ENCODE results near the gene ZNF304.

The ZNF304 gene

DNA sequence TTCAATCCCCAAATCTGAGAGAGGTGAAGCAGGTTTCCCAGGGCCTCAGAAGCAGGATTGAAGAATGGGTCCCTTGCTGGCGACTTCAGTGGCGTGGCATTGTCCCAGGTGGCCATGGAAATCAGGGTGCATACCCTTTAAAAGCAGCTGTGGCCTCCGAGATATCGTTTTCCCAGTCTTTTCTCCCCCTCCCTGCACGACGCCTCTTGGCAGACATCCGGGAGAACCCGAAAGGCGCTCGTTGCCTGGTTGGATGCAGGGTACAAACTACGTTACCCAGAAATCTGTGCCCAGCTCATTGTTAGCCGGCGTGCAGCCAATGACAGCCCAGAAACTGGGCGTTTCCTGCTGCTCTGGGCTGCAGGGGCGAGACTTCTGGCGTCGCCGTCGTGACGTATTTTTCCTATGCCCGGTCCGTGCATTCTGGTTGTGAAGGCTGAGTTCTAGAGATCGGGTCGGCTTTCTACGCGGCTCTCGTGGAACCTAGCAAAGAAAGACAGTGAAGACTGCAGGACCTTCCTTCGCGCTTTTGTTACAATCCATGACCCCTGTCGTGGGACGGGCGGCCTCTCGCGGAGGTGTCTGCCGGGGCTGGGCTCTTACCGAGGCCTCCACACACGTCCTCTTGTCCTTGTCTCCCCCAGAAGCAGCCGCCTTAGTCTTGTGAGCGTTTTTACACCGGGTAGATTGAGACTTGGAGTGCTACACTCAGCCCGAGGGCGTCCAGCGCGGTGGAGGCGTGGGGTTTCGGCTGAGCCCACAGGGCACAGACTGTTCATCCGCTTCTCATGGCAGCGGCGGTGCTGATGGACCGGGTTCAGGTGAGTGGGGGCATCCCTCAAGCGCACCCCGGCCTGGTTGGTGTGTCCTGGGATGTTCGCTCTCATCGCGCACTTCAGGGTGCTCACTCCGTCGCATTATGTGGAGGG, at the start of gene ZNF304:
ZNF304 (plus strand) TSS at position 395 of the 929 bp plus-strand sequence; CDS start at position 789, 394 bp downstream.
- no peak for TF ChIP-seq SUZ12 (IDR thresholded peaks at IDR 0.05; ENCODE audit: extremely low read depth, insufficient read depth, insufficient read length)
- TF ChIP-seq YY1 (IDR thresholded peaks at IDR 0.05; ENCODE audit: insufficient read depth, insufficient read length) = no peak
- TF ChIP-seq ZNF274 (IDR thresholded peaks at IDR 0.05; ENCODE audit: low read depth, low read length) = no peak
- H3K4me1 ChIP-seq (ENCODE audit: insufficient read depth, insufficient read length) = no peaks in the 10 kb centered on the region
- H3K4me3 ChIP-seq (ENCODE audit: insufficient read length, low read depth) = peak within 1 kb of the TSS; percentile 98
- peaks cover 39% of the 10 kb centered on the region for H3K36me3 ChIP-seq (ENCODE audit: insufficient read depth, insufficient read length, low read length)
- peak within 1 kb of the TSS; percentile 96 for H3K9ac ChIP-seq (ENCODE audit: insufficient read length, low read depth)
- peak; percentile 86 for DNase-seq (ENCODE audit: low read depth, low spot score)
- no peaks in the 10 kb centered on the region for H3K9me3 ChIP-seq (ENCODE audit: insufficient read depth, low read length)
- no peaks in the 10 kb centered on the region for H3K27me3 ChIP-seq (ENCODE audit: insufficient read depth, insufficient read length)

DNA sequence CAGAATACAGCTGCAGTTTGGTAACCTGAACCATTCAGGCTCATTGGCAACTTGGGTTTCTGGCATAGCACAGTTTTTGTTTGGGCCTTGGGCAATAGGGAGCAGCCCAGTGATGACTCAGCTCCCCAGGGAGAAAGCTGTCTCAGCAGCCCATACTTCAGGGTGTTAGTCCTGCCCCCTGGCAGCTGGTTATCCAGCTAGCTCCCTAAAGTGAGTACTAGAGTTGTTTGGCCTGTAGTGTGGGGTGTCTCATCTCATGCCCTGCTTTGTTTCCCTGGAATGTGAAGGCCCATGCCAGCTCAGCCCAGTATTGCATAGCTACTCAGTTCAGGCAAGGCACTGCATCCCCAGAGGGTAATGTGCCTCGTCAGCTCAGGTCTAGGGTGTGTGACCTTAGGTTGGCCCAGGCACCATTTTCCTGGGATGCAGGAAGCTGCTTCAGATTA, 49.0 kb upstream of the ZNF304 start:
- no peaks in the 10 kb centered on the region for H3K9me3 ChIP-seq (ENCODE audit: insufficient read depth, low read length)
- no peak for DNase-seq (ENCODE audit: low read depth, low spot score)
- TF ChIP-seq YY1 (IDR thresholded peaks at IDR 0.05; ENCODE audit: insufficient read depth, insufficient read length) (no peak), SUZ12 (IDR thresholded peaks at IDR 0.05; ENCODE audit: extremely low read depth, insufficient read depth, insufficient read length) (no peak)
- peaks cover 7% of the 10 kb centered on the region for H3K4me1 ChIP-seq (ENCODE audit: insufficient read depth, insufficient read length)
- no peak overlapping the region for H3K9ac ChIP-seq (ENCODE audit: insufficient read length, low read depth)
- no peak overlapping the region for H3K4me3 ChIP-seq (ENCODE audit: insufficient read length, low read depth)
- H3K27me3 ChIP-seq (ENCODE audit: insufficient read depth, insufficient read length) = no peaks in the 10 kb centered on the region
- peaks cover 23% of the 10 kb centered on the region for H3K36me3 ChIP-seq (ENCODE audit: insufficient read depth, insufficient read length, low read length)

DNA sequence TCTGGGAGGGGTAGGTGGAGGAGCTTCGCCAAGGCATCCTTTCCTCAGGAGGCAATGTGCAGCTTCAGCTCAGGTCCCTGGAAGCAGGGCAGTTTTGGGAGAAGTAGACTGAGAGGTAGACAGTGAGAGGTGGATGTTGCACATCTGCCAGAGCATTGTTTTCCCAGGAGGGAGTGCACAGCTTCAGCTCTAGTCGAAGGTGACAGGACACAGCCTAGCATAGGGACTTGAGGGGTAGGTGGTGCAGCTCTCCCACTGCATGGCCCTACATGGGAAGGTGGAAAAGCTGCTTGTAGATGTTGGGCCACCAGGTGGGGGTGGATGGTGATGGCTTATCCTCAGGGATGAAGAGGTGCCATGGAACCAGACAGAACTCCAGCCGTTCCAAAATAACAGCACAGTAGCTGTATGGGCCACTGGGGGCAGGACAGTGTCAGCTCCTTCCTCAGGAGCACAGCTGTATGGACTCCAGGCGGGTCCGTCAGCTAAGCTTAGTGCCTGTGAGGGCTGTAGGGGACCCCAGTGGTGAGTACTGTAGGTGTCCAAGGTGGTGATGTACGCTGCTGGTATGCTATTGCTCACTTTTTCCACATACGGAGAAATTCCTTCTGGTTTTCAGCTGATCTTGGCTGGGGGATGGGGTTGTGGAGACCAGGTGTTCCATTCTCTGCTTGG, 48.2 kb upstream of the ZNF304 start:
- TF ChIP-seq ZNF274 (IDR thresholded peaks at IDR 0.05; ENCODE audit: low read depth, low read length) = no peak
- no peak for TF ChIP-seq SUZ12 (IDR thresholded peaks at IDR 0.05; ENCODE audit: extremely low read depth, insufficient read depth, insufficient read length)
- no peak for TF ChIP-seq YY1 (IDR thresholded peaks at IDR 0.05; ENCODE audit: insufficient read depth, insufficient read length)
- DNase-seq (ENCODE audit: low read depth, low spot score) = no peak
- H3K4me1 ChIP-seq (ENCODE audit: insufficient read depth, insufficient read length) = peaks cover 7% of the 10 kb centered on the region
- H3K4me3 ChIP-seq (ENCODE audit: insufficient read length, low read depth) = no peak overlapping the region
- peaks cover 21% of the 10 kb centered on the region for H3K36me3 ChIP-seq (ENCODE audit: insufficient read depth, insufficient read length, low read length)
- H3K27me3 ChIP-seq (ENCODE audit: insufficient read depth, insufficient read length) = no peaks in the 10 kb centered on the region
- H3K9me3 ChIP-seq (ENCODE audit: insufficient read depth, low read length) = no peaks in the 10 kb centered on the region
- no peak overlapping the region for H3K9ac ChIP-seq (ENCODE audit: insufficient read length, low read depth)

DNA sequence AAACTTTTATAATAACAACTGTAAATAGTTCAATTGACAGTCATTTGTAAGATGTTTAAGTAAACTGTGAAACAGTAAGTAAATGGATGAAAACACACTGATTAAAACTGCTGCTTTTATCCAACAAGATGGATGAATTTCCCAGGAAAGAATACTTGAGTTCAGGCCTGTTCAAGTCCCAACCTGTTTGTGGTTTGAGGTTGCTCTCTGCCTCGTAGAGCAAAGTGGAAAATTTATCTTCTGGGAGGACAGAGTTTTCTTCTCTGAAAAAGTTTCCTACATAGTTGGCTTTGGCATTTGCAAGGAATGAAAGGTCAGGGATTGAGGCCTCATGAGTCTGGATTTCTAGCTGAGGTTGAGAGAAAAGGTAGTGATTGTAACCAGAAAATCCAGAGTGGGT, 46.0 kb upstream of the ZNF304 start:
- no peaks in the 10 kb centered on the region for H3K9me3 ChIP-seq (ENCODE audit: insufficient read depth, low read length)

DNA sequence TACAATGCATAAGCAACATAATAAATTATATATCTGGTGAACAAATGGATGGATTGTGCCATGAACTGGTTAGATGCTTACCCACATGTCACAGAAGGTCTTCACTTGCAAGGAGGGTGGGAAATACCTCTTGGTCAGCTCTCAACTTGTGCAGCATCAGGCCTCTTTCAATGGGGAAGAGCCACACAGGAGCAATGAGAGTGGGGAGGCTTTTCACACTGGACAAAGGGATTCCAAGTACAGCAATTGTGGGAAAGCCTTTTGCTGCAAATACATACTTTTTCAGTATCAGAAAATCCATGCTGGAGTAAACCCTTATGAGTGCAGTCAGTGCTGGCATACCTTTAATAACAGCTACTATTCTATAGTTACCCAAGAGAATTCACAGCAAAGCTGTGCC, 42.6 kb upstream of the ZNF304 start:
- no peaks in the 10 kb centered on the region for H3K9me3 ChIP-seq (ENCODE audit: insufficient read depth, low read length)
- H3K9ac ChIP-seq (ENCODE audit: insufficient read length, low read depth) = no peak overlapping the region
- no peak for DNase-seq (ENCODE audit: low read depth, low spot score)
- H3K27me3 ChIP-seq (ENCODE audit: insufficient read depth, insufficient read length) = no peaks in the 10 kb centered on the region
- no peak overlapping the region for H3K4me3 ChIP-seq (ENCODE audit: insufficient read length, low read depth)
- TF ChIP-seq SUZ12 (IDR thresholded peaks at IDR 0.05; ENCODE audit: extremely low read depth, insufficient read depth, insufficient read length) (no peak), ZNF274 (IDR thresholded peaks at IDR 0.05; ENCODE audit: low read depth, low read length) (no peak), YY1 (IDR thresholded peaks at IDR 0.05; ENCODE audit: insufficient read depth, insufficient read length) (no peak)
- no peaks in the 10 kb centered on the region for H3K4me1 ChIP-seq (ENCODE audit: insufficient read depth, insufficient read length)
- H3K36me3 ChIP-seq (ENCODE audit: insufficient read depth, insufficient read length, low read length) = no peaks in the 10 kb centered on the region

More for the DNA sequence above, 46.0 kb upstream of the ZNF304 start:
- Histone ChIP-seq H3K27me3 (ENCODE audit: insufficient read depth, insufficient read length) (no peaks in the 10 kb centered on the region), H3K36me3 (ENCODE audit: insufficient read depth, insufficient read length, low read length) (peaks cover 17% of the 10 kb centered on the region), H3K4me3 (ENCODE audit: insufficient read length, low read depth) (no peak overlapping the region), H3K9ac (ENCODE audit: insufficient read length, low read depth) (no peak overlapping the region), H3K4me1 (ENCODE audit: insufficient read depth, insufficient read length) (peaks cover 7% of the 10 kb centered on the region)
- DNase-seq (ENCODE audit: low read depth, low spot score) = no peak
- TF ChIP-seq ZNF274 (IDR thresholded peaks at IDR 0.05; ENCODE audit: low read depth, low read length) = no peak
- no peak for TF ChIP-seq SUZ12 (IDR thresholded peaks at IDR 0.05; ENCODE audit: extremely low read depth, insufficient read depth, insufficient read length)

DNA sequence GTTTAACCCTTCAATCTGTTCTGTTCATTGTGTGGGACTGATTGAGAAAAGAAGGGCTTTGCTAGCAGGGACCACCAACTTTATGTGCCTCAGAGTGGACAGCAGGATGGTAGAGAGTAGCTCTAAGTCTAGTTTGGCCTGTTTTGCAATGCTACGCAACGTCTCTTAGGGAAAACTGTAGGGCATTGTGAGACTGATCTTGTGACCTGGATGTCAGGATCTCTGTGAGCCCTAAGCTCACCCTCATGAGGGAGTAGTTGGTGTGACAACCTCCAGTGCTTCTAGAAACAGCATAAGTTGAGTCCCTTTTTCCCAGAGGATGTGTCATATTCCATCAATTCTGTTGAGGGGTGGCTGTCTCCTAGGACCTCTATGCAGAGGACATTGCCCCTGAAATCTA, 40.3 kb upstream of the ZNF304 start:
- H3K9me3 ChIP-seq (ENCODE audit: insufficient read depth, low read length) = no peaks in the 10 kb centered on the region
- no peak for DNase-seq (ENCODE audit: low read depth, low spot score)
- no peak overlapping the region for H3K4me3 ChIP-seq (ENCODE audit: insufficient read length, low read depth)
- no peak overlapping the region for H3K9ac ChIP-seq (ENCODE audit: insufficient read length, low read depth)
- H3K27me3 ChIP-seq (ENCODE audit: insufficient read depth, insufficient read length) = no peaks in the 10 kb centered on the region
- TF ChIP-seq SUZ12 (IDR thresholded peaks at IDR 0.05; ENCODE audit: extremely low read depth, insufficient read depth, insufficient read length) (no peak), ZNF274 (IDR thresholded peaks at IDR 0.05; ENCODE audit: low read depth, low read length) (no peak), YY1 (IDR thresholded peaks at IDR 0.05; ENCODE audit: insufficient read depth, insufficient read length) (no peak)
- no peaks in the 10 kb centered on the region for H3K36me3 ChIP-seq (ENCODE audit: insufficient read depth, insufficient read length, low read length)
- H3K4me1 ChIP-seq (ENCODE audit: insufficient read depth, insufficient read length) = no peaks in the 10 kb centered on the region

DNA sequence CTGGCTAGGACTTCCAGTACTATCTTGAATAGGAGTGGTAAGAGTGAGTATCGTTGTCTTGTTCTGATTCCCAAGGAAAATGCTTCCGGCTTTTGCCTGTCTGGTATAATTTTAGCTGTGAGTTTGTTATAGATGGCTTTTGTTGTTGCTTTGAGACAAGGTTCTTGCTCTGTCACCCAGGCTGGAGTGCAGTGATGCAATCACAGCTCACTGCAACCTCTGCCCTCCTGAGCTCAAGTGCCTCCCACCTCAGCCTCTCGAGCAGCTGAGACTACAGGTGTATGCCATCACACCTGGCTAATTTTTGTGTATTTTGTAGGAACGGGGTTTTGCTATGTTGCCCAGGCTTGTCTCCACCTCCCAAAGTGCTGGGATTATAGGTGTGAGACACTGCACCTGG, 36.9 kb upstream of the ZNF304 start:
- TF ChIP-seq SUZ12 (IDR thresholded peaks at IDR 0.05; ENCODE audit: extremely low read depth, insufficient read depth, insufficient read length) (no peak), ZNF274 (IDR thresholded peaks at IDR 0.05; ENCODE audit: low read depth, low read length) (no peak), YY1 (IDR thresholded peaks at IDR 0.05; ENCODE audit: insufficient read depth, insufficient read length) (no peak)
- peaks cover 2% of the 10 kb centered on the region for H3K4me1 ChIP-seq (ENCODE audit: insufficient read depth, insufficient read length)
- DNase-seq (ENCODE audit: low read depth, low spot score) = no peak
- H3K36me3 ChIP-seq (ENCODE audit: insufficient read depth, insufficient read length, low read length) = no peaks in the 10 kb centered on the region
- no peak overlapping the region for H3K4me3 ChIP-seq (ENCODE audit: insufficient read length, low read depth)
- no peak overlapping the region for H3K9ac ChIP-seq (ENCODE audit: insufficient read length, low read depth)
- H3K9me3 ChIP-seq (ENCODE audit: insufficient read depth, low read length) = no peaks in the 10 kb centered on the region
- H3K27me3 ChIP-seq (ENCODE audit: insufficient read depth, insufficient read length) = no peaks in the 10 kb centered on the region
